COR-L47 (cell line): Measurements from ENCODE around the gene RFX4.
A peak's percentile ranks its signal among the peaks of the same experiment; 100 is the strongest.

Source experiments
- DNase-seq: peaks from one replicate; lab custom pipeline; 2025; lab: John Stamatoyannopoulos, UW

The RFX4 gene

DNA sequence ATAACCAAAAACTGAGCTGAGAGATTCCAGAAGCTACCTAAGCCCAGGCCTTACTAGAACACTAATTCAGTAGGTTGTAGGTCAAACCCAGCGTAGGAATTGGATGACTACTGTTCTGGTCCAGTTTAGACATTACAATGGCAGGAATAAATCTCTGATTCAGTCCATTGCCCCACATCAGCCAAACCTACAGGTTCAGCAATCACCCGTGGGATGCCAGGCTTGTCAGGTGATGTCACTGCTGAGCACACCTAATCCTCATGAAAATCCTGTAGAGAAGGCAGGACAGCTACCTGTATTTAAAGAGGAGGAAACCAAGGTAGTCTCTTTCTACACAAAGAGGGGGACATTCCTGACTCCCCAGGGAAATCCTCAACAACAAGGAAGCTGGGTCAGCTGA is 63.7 kb downstream of the RFX4 start:
- DNase-seq = no peak

DNA sequence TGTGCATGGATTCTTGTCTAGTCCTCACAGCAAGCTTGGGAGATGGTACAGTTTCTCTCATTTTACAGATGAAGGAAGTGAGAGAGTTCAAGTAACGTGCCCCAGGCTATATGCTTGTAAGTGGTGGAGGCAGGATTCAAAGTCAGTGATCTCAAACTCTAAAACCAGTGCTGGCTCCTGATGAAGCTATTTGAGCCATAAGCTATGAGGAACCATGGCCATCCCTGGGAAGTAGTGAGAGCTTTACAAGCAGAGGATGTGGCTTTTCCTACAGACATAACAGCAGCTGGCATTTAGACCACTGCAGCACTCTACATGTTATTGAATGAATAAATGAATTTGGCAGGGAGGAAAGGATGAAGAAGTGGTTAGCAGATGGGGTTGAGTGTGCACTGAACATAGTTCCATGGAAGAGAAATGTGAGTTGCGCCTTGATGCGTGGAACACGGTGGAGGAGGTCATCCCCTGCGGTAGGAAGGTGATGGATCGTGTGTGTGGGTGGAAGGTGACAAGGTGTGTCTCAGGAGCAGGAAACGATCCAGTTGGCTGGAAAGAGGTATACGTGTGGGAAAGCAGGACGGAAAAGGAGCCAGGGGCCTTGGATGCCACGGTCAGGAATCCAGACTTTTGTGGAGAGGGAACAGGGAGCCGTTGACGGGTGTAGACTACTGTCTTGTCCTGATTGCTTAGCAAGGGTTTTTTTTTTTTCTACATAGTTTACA is 65.2 kb downstream of the RFX4 start:
- no peak for DNase-seq

DNA sequence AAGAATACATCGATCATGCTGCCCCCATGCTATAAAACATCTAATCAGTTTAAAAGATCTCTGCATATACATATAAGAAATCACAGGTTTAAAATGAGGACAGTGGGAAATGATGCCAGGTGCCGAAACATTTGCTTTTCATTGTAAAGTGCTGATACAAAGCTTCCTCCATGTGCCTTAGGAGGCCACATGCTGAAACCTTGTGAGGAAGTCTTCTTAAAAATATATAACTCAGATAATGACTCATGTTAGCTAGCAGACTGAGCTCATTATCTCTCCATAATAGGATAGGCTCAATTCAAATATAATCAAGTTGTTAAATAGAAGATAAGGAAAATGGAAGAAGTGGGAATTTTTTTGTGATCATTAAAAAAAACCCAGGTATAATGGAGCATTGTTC is 65.9 kb downstream of the RFX4 start:
- no peak for DNase-seq

DNA sequence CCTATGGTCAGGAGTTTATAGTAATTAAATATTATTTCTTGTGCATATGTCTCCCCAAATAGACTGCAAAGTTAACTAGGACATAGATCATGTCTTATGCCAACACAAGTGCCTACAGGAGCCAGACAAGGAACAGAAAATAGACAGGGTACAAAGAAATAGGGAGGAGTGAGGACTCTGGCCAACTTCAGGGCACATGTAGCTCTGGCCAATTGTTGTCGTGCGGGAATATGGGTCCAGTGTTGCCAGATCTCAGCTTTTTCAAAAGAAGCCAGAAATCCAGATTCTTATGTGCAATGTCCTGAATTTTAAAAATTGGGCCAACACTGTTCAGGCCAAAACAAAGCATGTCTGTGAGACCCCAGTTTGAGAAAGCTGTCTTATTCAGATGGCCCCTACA is 68.7 kb downstream of the RFX4 start:
- DNase-seq = no peak

DNA sequence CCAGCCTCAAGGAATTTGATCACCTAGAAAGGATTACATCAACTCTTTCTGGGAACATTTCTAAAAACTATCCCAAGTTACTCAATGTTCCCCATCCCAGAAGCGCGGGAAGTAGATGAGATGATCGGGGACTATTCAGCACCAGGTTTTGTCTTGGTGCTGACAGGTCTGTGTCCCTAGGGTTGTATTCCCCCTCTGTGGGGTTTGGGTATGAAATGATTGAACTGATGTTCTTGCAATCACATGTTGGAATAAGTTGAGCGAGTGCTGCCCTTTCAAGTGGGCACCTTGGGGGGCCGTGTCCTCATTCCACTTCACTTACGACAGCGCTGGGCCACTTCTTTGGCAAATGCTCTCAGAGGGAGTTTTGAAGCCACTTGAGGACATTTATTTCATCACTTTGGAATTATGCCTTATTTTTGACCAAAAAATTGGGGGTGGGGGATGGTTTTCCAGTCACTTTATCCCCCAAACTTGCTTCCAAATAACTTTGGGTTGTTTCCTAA is 69.8 kb downstream of the RFX4 start:
- no peak for DNase-seq

DNA sequence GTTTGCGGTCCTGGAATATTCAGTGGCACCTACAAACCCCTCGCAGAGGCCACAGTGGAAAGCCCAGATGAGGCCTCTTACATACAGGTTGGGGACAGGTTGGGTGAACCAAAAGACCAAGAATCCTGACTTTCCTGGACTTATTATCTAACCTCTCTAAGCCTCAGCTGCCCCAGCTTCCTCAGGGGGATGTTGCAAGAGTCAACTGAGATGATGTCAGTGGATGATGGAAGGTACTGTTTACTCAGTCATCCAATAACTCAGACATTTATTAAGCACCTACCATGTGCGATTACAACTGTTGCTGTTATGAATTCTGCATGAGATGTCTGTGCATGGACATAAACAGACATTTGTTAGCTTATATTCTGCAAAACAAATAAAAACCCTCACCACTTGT is 72.8 kb downstream of the RFX4 start:
- DNase-seq = no peak

DNA sequence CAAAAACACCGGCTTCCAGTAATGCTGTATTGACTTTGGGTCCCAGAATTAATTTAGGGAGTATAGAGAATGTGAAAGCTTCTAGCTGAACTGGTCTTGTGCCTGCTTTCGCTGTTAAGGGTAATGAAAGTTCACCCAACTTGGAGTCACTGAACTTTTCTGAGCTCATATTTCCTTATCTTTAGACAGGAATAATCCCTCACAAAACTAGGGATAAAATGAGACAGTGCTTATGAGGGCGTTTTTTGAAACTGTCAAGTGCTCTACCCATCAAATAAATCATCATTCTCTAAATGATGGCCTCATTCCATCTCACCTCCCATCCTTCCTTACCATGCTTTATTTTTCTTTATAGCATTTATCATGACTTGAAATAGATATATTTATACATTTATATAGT is 74.7 kb downstream of the RFX4 start:
- no peak for DNase-seq

DNA sequence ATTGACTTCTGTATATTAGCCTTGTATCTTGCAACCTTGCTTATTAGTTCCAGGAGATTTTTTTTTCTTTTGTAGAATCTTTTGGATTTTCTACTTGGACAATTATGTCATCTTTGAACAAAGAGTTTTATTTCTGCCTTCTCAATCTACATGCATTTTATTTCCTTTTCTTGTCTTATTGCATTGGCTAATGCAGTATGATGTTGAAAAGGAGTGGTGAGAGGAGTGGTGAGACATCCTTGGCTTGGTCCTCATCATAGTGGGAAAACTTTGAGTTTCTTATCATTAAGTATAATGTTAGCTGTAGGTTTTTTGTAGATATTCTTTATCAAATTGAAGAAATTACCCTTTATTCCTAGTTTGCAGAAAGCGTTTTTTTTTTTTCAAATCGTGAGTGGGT is 80.6 kb downstream of the RFX4 start:
- DNase-seq = no peak

DNA sequence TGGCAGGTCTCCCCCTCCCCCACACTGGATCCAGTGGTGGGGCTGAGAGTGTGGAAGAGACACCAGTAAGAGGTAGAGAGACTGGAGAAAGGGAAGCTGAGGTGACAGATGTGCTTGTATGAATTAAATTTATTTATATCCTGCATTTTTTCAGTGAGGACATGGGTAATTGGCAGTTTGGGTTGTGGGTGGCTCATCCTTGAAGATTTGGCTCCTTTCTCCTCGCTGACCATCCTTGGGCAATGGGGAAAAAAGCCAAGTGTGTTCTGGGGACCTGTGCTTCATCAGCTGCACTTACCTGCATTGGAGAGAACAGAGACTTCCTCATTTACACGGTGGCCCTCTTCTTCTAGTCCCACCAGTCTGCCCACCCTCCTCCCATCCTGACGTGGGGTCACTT is 86.4 kb downstream of the RFX4 start:
- DNase-seq = no peak

DNA sequence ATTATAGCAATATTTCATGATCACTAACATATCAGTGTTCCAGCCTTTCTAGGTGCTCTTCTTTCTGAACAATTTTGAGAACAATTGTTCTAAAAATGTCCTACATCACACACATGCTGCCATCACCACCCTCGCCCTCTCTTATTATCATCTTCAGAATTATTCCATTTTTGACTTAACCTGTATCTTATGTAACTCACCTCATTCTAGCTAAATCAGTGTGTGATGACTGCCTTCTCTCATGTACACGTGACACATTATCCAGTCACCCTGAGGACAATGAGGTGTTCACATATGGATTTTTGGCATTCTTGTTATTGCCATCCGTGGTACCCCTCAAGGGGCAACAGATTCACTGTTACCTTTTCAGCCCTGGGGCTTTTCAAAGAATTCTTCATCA is 87.3 kb downstream of the RFX4 start:
- DNase-seq = no peak

DNA sequence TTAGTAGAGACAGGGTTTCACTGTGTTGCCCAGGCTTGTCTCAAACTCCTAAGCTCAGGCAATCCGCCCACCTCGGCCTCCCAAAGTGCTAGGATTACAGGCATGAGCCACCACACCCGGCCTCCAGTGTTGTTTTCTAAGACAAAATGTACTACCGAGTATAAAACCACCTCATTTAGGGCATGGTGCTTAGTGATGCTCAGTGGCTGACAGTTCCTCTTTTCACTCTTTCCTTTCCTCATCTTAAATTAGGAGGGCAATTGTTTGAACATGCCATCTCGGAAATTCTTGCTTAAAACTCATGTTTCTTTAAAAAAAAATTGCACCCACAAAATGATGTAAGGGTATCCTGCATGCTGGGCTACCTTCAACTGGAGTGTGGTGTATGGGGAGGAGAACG is 89.0 kb downstream of the RFX4 start:
- no peak for DNase-seq

DNA sequence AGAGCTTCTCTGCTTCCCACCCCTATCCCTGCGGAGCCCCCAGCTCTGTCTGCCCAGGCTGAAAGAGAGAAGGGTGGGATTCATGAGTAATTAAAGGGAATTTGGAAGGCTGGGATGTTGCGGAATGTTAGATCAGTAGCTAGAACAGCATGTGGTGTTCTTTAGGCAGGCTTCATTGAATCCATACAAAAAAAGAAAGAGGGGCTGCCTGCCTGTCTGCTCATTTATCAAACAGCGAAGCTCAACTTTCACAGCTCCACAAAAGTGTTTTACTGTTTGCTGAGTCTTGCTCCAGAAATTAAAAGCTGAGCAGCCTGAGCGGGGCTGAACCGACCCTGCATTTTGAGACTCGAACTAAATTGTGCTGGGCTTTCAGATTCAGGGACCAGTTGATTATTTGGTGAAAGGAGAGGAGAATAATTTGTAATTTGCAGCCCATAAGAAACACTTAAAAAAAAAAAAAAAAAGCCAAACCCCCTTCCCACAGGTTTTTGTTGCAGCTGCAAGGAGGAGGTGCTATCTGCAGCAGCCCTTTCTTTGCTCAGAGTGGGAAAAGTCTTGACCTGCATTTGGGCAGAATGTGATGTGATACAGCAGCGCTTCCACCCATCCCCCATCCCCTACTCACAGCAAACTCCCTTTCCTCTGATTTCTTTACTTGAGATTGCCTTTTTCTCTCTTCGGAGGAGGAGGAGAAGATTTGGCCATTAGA is 89.7 kb downstream of the RFX4 start:
- no peak for DNase-seq

DNA sequence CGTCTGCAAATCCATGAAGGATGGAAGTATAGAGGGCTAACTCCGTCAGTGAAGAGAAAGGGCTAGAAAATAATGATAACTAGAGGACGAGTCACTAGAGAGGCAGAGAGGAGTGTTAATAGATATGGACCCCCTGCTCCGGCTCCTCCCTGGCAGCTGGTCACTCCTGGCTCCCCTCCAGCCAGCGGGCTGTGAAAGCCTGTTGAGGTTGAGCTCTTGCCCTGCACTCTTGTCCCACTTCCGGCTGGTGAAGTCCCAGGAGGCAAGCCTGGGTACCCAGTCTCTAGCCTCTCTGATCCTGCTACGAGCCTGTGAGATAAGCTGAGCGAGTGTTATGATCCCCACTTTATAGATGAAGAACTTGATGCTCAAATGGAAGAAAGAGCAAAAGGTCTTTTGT is 90.3 kb downstream of the RFX4 start:
- no peak for DNase-seq

DNA sequence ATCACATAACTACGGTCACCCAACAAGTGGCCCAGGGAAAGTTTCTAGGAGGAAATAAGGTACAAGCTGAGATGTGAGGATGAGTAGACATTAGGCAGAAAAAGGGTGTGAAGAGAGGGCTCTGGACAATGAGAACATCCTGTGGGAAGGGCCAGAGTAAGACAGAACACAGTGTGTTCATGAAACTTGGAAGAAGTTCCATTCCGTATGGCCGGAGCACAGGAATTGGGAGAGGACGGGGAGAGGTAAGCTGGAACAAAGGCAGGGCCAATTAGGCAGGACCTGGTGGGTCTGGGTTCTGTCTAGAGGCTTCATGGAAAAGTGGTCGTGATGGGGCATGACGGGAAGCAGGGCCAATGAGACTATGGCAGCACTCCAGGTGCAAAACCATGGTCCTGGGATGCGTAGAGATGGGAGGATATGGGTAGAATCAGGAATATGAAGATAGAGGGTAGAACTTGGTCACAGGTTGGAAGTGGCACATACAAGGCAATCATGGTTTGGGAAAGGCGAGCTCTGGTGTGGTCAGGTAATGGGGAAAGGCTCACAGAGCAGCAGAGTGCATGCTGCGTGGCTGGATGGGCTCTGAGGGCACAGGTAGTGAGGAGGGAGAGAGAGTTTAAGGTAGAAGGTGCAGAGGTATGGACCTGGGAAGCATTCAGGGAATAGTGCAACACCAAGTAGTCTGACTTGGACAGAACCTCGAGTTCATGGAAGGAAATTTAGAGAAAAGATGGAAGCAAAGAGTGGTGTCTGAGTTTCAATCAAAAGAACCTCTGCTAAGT is 93.0 kb downstream of the RFX4 start:
- no peak for DNase-seq

DNA sequence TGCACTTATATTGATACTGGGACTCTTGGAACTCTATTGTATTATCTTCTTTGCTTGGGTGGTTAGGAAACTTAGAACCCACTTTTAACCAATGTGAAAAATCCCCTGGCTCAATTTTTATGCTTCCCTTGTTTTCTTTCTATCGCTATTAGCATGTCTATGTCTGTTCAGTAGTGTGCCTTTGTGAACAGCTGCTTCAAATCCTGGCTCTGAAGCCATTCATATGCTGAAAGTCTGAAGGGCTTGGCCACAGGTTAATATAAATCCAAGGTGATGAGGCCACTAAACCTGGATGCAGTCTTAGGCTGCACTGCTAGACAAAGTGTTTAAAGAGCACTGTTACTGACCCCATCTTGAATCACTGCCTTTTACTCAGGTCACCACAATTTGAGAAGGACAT is 96.8 kb downstream of the RFX4 start:
- DNase-seq = no peak

DNA sequence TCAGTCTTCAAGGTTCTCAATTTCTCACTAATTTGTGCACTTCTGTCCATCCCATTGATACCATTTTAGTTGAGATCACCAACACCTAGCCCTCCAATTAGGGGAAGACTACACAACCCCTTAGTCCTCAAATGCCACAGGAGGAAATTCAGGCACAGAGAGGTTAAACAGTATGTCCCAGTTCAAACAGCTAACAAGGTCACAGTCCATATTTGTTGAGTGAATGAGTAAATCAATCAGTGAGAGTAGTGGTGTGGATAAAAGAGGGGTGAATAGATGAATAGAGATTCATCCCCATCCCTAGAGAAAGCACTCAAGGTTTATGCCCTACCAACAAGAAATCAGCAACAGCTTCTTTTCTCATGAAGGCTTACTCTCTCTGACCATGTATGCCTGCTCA is 97.5 kb downstream of the RFX4 start:
- DNase-seq = no peak

DNA sequence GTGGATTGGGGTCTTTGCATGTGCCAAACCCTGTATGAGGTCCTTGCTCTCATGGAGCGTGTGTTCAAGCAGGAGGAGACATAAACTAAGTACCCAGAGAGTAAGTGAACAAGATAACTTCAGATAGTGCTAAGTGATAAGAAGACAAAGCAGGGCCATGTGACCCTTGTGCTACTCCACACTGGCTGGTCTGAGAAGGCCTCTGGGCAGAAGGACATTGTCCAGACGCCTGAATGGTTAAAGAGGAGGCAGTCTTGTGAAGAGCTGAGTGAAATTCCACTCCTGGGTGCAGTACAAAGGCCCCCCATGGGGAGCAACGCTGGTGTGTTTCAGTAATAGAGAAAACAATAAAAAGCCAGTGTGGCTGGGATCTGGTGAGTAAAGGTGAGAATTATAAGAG is 98.4 kb downstream of the RFX4 start:
- no peak for DNase-seq

DNA sequence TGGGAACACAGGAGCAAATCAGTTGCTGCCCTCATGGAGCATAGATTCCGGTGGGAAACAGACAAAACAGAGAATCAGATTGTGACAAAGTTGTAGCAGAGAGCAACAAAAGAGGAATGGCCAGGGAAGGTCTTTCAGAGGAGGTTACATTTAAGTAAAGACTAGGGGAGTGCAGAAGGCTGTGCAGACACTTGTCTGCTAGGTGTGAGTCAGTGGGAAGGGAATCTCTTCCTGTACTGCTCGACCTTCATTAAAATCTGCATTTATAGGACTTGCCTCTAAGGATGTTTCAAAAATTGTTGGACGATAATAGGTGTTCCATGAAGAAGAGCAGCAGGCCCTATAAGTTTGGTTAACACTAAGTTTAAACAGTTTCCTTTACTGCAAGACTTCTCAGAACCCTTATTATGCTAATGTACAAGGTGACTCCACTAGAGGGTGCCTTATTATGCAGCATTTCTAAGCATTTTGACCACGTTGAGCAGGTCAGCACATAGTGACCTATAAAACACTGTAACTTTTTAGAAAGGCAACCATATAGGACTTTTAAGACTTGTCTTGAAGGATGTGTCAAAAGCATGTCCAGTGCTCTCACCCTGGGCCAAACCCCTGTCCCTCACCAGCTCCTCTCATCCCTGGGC is 99.9 kb downstream of the RFX4 start:
- DNase-seq = peak; percentile 4

DNA sequence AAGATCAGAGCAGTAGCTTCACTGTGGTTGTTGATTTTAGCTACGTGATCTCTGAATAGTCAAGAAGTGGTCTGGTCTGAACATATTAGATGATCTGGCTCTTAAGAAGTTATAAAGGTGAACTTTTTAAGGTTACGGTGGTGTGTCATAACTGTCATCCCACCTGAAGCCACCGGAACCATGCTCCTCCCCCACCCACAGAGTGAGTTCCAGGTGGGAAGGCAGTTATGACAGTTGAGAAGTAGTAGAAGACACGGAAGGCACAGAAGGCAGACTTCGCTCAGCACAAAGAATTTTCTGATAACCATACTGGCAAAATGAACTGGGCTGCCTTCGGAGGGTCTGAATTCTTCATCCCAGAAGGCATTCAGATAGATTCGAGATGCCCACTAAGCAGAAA is 101.7 kb downstream of the RFX4 start:
- DNase-seq = no peak

DNA sequence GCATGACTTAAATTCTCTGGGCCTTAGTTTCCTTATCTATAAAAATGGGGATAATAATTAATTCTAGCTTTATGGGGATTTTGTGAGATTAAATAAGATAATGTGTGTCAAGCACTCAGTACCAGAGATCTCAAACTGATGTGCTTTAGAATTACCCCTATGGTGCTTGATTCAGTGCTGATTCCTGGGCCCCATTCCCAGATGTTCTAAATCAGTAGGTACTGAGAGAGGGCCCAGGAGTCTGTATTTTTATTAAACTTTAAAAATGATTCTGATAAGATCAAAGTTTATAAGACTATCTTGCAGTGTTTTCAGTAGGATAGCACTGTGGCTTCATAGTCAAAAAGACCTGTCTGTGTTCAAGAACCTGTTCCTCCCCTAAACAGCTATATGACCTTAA is 102.6 kb downstream of the RFX4 start:
- DNase-seq = no peak

DNA sequence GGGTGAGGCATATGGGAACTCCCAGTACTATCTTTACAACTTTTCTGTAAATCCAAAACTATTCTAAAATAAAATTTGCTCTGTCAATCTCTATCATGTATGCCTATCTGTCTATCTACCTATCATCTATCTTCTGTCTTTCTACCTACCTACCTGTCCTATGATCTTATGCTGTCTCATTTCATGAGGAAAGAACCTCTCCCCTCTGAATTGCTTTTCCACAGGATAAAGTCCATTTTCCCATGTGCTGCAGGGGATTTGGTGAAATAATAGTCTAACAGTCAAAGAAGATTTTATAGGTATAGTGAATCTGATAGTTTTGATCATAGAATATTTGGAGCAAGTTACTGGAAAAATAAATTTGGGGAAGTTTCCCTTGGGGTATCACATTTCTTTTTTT is 104.9 kb downstream of the RFX4 start:
- no peak for DNase-seq

DNA sequence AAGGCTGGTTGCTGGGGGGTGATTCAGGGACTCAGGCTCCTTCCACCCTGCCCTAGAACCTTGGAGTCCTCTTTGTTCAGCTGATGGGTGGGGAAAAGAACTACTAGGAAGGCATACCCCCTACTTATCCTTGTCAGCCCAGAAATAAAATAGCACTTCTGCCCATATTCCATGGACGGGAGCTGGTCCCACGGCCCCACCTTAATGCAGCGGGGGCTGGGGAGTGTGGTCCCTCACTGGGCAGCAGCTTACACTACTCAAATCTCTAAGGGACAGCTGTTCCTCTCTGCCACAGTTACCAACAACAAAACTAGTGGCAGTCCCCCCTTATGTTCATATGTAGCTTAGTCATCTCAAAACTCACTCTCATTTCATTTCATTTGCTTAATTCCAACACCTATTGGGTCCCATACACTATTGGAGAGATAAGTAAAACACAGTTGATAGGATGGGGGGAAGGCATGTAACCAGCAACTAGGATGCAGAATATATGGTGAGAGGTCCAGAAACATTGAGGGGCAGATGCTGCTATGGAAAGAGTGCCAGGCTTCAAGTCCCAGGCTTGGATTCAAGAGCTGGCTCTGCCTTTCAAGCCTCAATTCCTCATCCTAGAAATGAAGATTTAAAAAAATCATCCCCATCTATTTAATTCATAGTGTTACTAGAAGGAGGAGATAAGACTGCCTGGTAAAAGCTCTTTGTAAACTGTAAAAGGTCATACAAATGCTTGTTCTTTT is 107.9 kb downstream of the RFX4 start:
- no peak for DNase-seq
